ENCODE data around the gene THRB.
A peak's percentile ranks its signal among the peaks of the same experiment; 100 is the strongest.

Gene THRB

GRCh38 chr3:24133942-24134341, 360.7 kb downstream of the THRB start:
- no peak for FAIRE-seq
- no peak for DNase-seq (ENCODE audit: insufficient read length, low spot score)

GRCh38 chr3:24133436-24133835, 361.2 kb downstream of the THRB start:
- no peak for FAIRE-seq
- no peak for TF ChIP-seq CTCF (IDR thresholded peaks at IDR 0.05; ENCODE audit: insufficient read depth, missing control alignments)

More at GRCh38 chr3:24133942-24134341, 360.7 kb downstream of the THRB start:
- TF ChIP-seq CTCF (IDR thresholded peaks at IDR 0.05; ENCODE audit: insufficient read depth, missing control alignments), result no peak

GRCh38 chr3:24129549-24129948, 365.1 kb downstream of the THRB start:
- TF ChIP-seq CTCF (IDR thresholded peaks at IDR 0.05; ENCODE audit: insufficient read depth, missing control alignments), result no peak
- FAIRE-seq, result peak; percentile 95
- DNase-seq (ENCODE audit: insufficient read length, low spot score), result peak; percentile 19

More at GRCh38 chr3:24133436-24133835, 361.2 kb downstream of the THRB start:
- no peak for DNase-seq (ENCODE audit: insufficient read length, low spot score)

- no peak for FAIRE-seq
- no peak for TF ChIP-seq CTCF (IDR thresholded peaks at IDR 0.05; ENCODE audit: insufficient read depth, missing control alignments)
- DNase-seq (ENCODE audit: insufficient read length, low spot score), result no peak
Observed at GRCh38 chr3:24128199-24129005, 366.2 kb downstream of the THRB start.

- DNase-seq (ENCODE audit: insufficient read length, low spot score) (no peak), FAIRE-seq (no peak)
Observed at GRCh38 chr3:24123596-24123995, 371.1 kb downstream of the THRB start.

GRCh38 chr3:24120434-24120833, 374.2 kb downstream of the THRB start:
- TF ChIP-seq CTCF (IDR thresholded peaks at IDR 0.05; ENCODE audit: insufficient read depth, missing control alignments), result no peak
- FAIRE-seq (no peak), DNase-seq (ENCODE audit: insufficient read length, low spot score) (no peak)

More at GRCh38 chr3:24123596-24123995, 371.1 kb downstream of the THRB start:
- TF ChIP-seq CTCF (IDR thresholded peaks at IDR 0.05; ENCODE audit: insufficient read depth, missing control alignments), result no peak

GRCh38 chr3:24119321-24119751, 375.3 kb downstream of the THRB start:
- FAIRE-seq (no peak), DNase-seq (ENCODE audit: insufficient read length, low spot score) (no peak)
- TF ChIP-seq CTCF (IDR thresholded peaks at IDR 0.05; ENCODE audit: insufficient read depth, missing control alignments), result no peak

All from D721Med (cell line).